GM19372 (cell line): ENCODE measurements around the gene PIP5K1B.

Experiments
- ATAC-seq: cut with Tn5 transposase; IDR thresholded peaks from one replicate; pipeline ENCODE4 v1.9.1; 2021; ENCODE audit warnings: mild to moderate bottlenecking, low read depth, moderate library complexity; ENCODE audit not compliant: unreplicated experiment

PIP5K1B gene

DNA sequence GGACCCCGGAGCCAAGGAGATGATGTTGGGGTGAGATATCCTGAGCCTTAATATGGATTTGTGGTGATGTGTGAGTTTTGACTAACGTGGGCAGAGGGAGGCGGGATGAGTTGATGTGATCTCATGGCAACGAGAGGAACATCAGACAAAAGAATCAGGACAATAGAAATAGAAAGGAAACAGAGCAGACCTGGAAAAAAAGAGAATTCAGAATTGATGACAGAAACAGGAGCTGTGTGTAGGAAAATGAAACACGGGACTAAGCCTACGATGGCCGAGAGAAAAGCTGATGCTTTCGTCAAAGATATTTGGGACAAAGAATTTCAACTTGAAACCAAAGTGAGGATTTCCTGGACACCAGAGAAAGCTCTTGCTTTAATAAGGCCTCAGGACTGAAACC, 298.0 kb downstream of the PIP5K1B start:
- no peak for ATAC-seq

DNA sequence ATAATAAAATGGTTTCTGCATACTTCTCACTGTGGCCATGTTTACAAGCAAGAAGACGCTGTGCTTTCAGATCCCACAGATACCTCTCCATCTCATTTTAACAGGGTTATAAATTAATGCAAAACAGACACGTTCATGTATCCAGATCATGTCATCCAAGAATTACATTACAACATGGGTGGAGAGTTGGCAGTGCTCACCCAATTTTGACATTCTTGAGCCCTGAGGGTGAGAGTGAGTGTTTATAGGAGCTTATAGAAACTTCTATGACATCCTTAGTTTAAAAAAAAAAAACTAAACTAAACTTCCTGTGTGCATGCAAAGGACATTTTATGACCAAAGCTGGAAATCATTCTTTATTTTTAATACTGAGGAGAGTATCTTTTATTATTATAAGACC, 299.8 kb downstream of the PIP5K1B start:
- no peak for ATAC-seq

DNA sequence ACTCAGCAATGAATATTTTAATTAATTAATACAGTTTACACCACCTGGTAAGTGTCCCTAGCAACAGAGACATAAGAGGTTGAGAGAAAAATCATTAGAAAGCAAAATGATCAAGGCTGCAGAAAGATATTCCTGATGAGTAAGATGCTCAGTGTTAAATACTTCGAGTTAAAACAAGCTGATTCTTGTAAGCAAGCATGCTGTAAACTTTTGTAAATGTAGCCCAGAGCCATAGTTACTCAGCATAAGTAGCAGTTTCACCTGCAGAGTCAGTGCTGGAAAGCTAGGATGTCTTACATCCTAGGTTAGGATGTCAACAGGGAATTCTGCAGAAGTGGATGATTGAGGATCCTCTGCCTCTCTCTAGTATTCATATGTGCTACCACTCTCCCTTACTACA, 304.7 kb downstream of the PIP5K1B start:
- no peak for ATAC-seq

- no peak for ATAC-seq
These were observed 307.8 kb downstream of the PIP5K1B start for GRCh38 chr9:69012696-69013381.

- ATAC-seq, result no peak
These were observed 308.3 kb downstream of the PIP5K1B start for GRCh38 chr9:69013382-69013727.

DNA sequence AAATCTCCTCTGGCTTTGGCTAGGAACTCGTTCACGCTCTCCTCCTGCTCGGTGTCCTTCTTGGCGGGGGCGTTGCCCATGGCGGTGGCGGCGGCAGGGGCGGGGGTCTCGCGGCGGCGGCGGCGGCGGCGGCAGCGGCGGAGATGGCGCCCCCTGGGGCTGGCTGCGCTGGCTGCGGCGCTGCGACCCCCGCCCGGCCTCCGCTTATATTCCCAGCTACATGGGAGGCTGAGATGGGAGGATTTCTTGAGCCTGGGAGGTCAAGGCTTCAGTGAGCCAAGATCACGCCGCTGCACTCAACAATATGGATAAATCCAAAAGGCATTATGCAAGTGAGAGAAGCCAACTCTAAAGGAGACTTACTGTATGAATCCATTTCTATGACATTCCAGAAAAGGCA, 309.0 kb downstream of the PIP5K1B start, which contains the start of gene PRKACG:
PRKACG (minus strand) TSS at position 101 of the 400 bp plus-strand sequence; CDS start at position 80, 21 bp downstream.
- ATAC-seq, result no peak

DNA sequence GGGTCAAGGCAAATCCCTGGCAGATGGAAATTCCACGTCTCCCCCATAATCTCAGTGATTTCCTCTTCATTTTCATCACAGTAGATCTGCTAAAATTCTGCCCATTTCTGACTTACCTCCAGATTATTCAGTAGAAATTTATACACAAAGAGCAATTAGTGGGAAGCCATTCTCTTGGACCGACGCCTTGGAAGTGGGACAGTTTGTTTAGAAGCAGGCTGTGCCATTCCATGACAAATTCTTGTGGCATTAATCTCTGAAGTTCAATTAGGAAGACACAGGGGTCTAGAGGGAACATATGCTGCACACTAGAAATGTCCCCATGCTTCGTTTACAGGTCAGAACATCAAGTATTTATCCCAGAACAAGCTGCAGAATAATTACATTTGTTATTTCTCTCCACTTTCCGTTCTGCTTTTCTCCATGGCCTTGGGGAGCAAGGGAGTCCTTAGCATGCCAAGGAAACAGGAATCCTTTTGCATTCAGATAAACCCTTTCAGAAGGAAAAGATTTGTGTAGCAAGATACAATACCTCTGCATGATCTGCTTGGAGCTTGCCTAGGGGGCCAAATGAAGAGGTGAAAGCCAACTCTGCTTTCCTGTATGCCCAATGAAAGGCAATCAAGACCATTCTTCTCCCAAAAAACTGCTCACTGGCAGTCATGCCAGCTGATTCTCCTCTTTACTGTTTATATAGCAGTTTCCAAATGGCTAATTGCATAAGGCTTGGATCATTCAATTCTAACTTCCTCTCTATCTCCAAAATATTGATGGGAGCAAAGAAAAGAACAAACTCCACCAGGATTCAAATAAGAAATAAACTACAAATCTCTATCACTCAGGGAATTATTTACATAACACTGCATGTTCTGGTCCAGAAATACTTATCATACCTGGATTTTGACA, 311.4 kb downstream of the PIP5K1B start:
- no peak for ATAC-seq

DNA sequence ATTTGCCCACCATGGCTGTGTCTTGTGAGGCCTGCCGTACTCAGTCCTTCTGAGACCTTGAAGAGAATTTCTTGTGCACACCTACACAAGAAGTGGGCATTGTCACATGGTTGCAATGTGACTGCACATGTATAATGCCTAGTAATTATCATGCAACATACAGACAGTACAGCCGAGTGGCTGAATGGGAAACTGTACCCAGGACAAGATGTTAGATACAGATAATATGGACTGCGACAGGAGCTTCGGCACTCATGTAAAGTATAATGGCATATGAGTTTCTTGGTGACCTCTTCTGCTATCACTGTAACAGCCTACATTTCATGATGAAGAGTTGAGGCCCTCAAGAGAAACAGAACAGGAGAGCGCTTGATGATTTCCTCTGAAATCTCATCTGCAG, 313.7 kb downstream of the PIP5K1B start:
- no peak for ATAC-seq

- no peak for ATAC-seq
These were observed 314.8 kb downstream of the PIP5K1B start for GRCh38 chr9:69019808-69020207.

- ATAC-seq, result no peak
These were observed 315.5 kb downstream of the PIP5K1B start for GRCh38 chr9:69020301-69021145.

- no peak for ATAC-seq
These were observed 318.6 kb downstream of the PIP5K1B start for GRCh38 chr9:69023650-69024049.

DNA sequence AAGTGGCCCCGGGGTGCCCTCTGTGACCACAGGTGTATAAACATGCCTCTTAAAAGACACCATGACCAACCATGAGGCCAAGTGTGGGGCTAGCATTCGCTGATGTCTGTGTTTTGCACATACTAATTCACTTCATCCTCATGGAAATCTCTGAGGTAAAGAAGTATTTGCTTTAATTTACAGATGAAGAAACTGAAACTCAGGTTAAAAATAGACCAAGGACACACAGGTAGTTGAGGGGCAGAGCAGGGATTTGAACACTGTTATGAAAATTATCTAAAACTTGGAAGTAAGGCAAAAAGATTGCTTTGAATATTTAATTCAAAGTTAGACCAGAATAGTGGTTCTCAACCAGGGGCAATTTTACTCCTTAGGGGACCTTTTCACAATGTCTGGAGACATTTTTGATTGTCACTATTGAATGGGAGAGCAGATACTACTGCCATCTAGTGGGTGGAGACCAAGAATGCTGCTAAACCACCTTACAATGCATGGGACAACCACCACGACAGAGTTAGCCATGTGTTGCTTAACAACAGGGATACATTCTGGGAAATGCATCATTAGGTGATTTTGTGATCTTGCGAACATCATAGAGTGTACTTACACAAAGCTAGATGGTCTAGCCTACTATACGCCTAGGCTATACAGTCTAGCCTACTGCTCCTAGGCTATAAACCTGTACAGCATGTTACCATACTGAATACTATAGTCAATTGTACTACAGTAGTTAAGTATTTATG, 322.5 kb downstream of the PIP5K1B start:
- ATAC-seq, result peak; percentile 78

GRCh38 chr9:69028754-69029153, 323.7 kb downstream of the PIP5K1B start:
- ATAC-seq, result no peak

DNA sequence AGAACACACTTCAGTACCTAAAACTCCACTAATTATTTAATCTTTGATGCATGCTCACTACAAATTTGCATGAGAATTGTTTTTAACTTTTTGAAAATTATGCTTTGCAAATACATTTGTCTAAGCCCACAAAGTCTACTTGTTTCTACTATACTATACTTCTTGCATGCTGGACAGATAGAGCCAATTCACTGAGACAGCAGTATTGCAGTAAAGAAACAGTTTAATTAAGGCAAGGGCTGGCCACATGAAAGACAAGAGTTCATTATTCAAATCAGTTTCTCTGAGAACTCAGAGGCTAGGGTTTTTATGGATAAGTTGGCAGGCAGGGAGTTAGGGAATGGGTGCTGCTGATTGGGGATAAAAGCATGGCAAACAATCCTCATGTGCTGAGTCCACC, 324.5 kb downstream of the PIP5K1B start:
- no peak for ATAC-seq

GRCh38 chr9:69030851-69031645, 326.0 kb downstream of the PIP5K1B start:
- no peak for ATAC-seq

GRCh38 chr9:69034071-69034470, 329.0 kb downstream of the PIP5K1B start:
- no peak for ATAC-seq

DNA sequence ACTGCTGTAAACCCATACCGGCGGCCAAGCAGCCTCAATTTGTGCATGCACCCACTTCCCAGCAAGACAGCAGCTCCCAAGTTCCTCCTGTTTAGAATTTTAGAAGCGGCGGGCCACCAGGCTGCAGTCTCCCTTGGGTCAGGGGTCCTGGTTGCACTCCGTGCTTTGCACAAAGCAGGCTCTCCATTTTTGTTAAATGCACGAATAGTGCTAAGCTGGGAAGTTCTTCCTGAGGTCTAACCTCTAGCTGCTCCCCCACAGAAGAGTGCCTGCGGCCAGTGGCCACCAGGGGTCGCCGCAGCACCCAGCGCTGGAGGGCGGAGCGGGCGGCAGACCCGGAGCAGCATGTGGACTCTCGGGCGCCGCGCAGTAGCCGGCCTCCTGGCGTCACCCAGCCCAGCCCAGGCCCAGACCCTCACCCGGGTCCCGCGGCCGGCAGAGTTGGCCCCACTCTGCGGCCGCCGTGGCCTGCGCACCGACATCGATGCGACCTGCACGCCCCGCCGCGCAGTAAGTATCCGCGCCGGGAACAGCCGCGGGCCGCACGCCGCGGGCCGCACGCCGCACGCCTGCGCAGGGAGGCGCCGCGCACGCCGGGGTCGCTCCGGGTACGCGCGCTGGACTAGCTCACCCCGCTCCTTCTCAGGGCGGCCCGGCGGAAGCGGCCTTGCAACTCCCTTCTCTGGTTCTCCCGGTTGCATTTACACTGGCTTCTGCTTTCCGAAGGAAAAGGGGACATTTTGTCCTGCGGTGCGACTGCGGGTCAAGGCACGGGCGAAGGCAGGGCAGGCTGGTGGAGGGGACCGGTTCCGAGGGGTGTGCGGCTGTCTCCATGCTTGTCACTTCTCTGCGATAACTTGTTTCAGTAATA, 330.6 kb downstream of the PIP5K1B start, which contains the start of gene FXN:
FXN (plus strand) TSS at position 315 of the 871 bp plus-strand sequence; CDS start at position 346, 31 bp downstream.
- ATAC-seq, result peak; percentile 95

- no peak for ATAC-seq
These were observed 331.3 kb downstream of the PIP5K1B start for GRCh38 chr9:69036309-69036708.
